IMR-90 (cell line): ENCODE data around the gene DNASE1L1. TPM values are rescaled to one million over a fixed set of nuclear protein-coding genes. Genes with fewer than 3 reads are reported as not detected.

Experiments used
- ATAC-seq: fragments of 200-7000 bp; cut with Tn5 transposase; 2 replicates; pipeline ENCODE4 v1.9.1; 2020; ENCODE audit warnings: low read depth, mild to moderate bottlenecking, moderate library complexity
- BruUV-seq: library from RNA; stranded (reverse); fragments of 400-500 nt; replicated peaks from 2 replicates; lab custom pipeline; 2021; lab: Mats Ljungman, UMichigan
- CTCF ChIA-PET: fragments of 300-600 bp; formaldehyde crosslinking; extraction: SDS; loops from one replicate; lab custom pipeline; 2021; ENCODE audit warnings: antibody characterized with exemption; lab: Yijun Ruan, JAX
- POLR2A ChIA-PET: fragments of 300-600 bp; sonication (Branson Sonifier 250); formaldehyde crosslinking; loops from one replicate; lab custom pipeline; 2022; ENCODE audit warnings: antibody characterized with exemption; ENCODE audit not compliant: unreplicated experiment; lab: Charles Lee
- DNase-seq: peaks from one replicate; pipeline ENCODE4 v3.0.0; 2013
- H2AFZ ChIP-seq: replicated peaks from 2 replicates; pipeline ENCODE3; 2013; ENCODE audit warnings: low read length, mild to moderate bottlenecking; ENCODE audit not compliant: poor library complexity
- H2AK5ac ChIP-seq: 2 replicates; pipeline ENCODE4 v1.6.1; 2013; ENCODE audit warnings: low read depth, low read length, inconsistent platforms
- H2AK9ac ChIP-seq: replicated peaks from 2 replicates; pipeline ENCODE3; 2013; ENCODE audit warnings: mild to moderate bottlenecking, low read depth, low read length, moderate library complexity; ENCODE audit not compliant: poor library complexity
- H2BK120ac ChIP-seq: 2 replicates; pipeline ENCODE4 v1.6.1; 2013; ENCODE audit warnings: low read depth, low read length, inconsistent platforms
- H2BK15ac ChIP-seq: 3 replicates; pipeline ENCODE4 v1.6.1; 2013; ENCODE audit warnings: low read depth, low read length, inconsistent platforms
- H2BK20ac ChIP-seq: 2 replicates; pipeline ENCODE4 v1.6.1; 2013; ENCODE audit warnings: low read depth, mild to moderate bottlenecking, inconsistent platforms, low read length, moderate library complexity
- H2BK5ac ChIP-seq: 2 replicates; pipeline ENCODE4 v1.6.1; 2013; ENCODE audit warnings: mild to moderate bottlenecking, low read depth, low read length, inconsistent platforms; ENCODE audit not compliant: poor library complexity, severe bottlenecking
- H3K14ac ChIP-seq: replicated peaks from 2 replicates; pipeline ENCODE4 v1.6.1; 2013; ENCODE audit warnings: low read depth, low read length, inconsistent platforms
- H3K18ac ChIP-seq: 2 replicates; pipeline ENCODE4 v1.6.1; 2013; ENCODE audit warnings: low read depth, low read length, control low read depth
- H3K23ac ChIP-seq: 2 replicates; pipeline ENCODE4 v1.6.1; 2013; ENCODE audit warnings: low read depth, low read length, inconsistent platforms
- H3K27ac ChIP-seq: 2 replicates; pipeline ENCODE4 v1.5.1; 2013; ENCODE audit warnings: mild to moderate bottlenecking, control low read depth, low read length; ENCODE audit not compliant: insufficient read depth
- H3K27me3 ChIP-seq: 2 replicates; pipeline ENCODE4 v1.6.1; 2013; ENCODE audit warnings: low read length; ENCODE audit not compliant: control insufficient read depth, insufficient read depth
- H3K36me3 ChIP-seq: 2 replicates; pipeline ENCODE4 v1.6.1; 2013; ENCODE audit warnings: low read length, mixed read lengths; ENCODE audit not compliant: control insufficient read depth, insufficient read depth
- H3K4ac ChIP-seq: 2 replicates; pipeline ENCODE4 v1.6.1; 2013; ENCODE audit warnings: low read depth, low read length, inconsistent platforms
- H3K4me1 ChIP-seq: 2 replicates; pipeline ENCODE4 v1.6.1; 2013; ENCODE audit warnings: low read length, mixed read lengths; ENCODE audit not compliant: control insufficient read depth, insufficient read depth
- H3K4me2 ChIP-seq: 2 replicates; pipeline ENCODE4 v1.6.1; 2013; ENCODE audit warnings: low read depth, mild to moderate bottlenecking, control low read depth, low read length, moderate library complexity
- H3K4me3 ChIP-seq: 2 replicates; pipeline ENCODE4 v1.5.1; 2013; ENCODE audit warnings: low read depth, mild to moderate bottlenecking, control low read depth, low read length, moderate library complexity; ENCODE audit not compliant: insufficient read depth
- H3K56ac ChIP-seq: 2 replicates; pipeline ENCODE4 v1.6.1; 2013; ENCODE audit warnings: low read length, inconsistent platforms; ENCODE audit not compliant: insufficient read depth; ENCODE audit errors: extremely low read depth
- H3K79me1 ChIP-seq, 2 experiments: 2 replicates each; pipeline ENCODE4 v1.6.1; 2013; ENCODE audit warnings: low read length in 2 of 2, inconsistent platforms in 1 of 2, low read depth in 1 of 2
- H3K9ac ChIP-seq: 2 replicates; pipeline ENCODE4 v1.6.1; 2013; ENCODE audit warnings: low read depth, low read length, control low read depth
- H3K9me1 ChIP-seq: 2 replicates; pipeline ENCODE4 v1.6.1; 2013; ENCODE audit warnings: low read length, inconsistent platforms; ENCODE audit not compliant: insufficient read depth
- H3K9me3 ChIP-seq: 2 replicates; pipeline ENCODE4 v1.6.1; 2013; ENCODE audit warnings: low read length; ENCODE audit not compliant: control insufficient read depth, insufficient read depth
- H4K20me1 ChIP-seq: 2 replicates; pipeline ENCODE4 v1.6.1; 2013; ENCODE audit warnings: low read length, inconsistent platforms; ENCODE audit not compliant: insufficient read depth
- H4K5ac ChIP-seq: 2 replicates; pipeline ENCODE4 v1.6.1; 2013; ENCODE audit warnings: mild to moderate bottlenecking, low read depth, low read length, control low read depth
- H4K8ac ChIP-seq, 2 experiments: 2 replicates each; pipeline ENCODE4 v1.6.1; 2013; ENCODE audit warnings: low read depth in 2 of 2, low read length in 2 of 2, control low read depth in 1 of 2, inconsistent platforms in 1 of 2
- H4K91ac ChIP-seq: 2 replicates; pipeline ENCODE4 v1.6.1; 2013; ENCODE audit warnings: low read depth, low read length, inconsistent platforms; ENCODE audit not compliant: insufficient read depth
- MAZ ChIP-seq: IDR thresholded peaks from 2 replicates; pipeline ENCODE4 v1.6.1; 2012; ENCODE audit warnings: low read depth, mild to moderate bottlenecking, low read length, improper control_type of control experiment, moderate library complexity, borderline replicate concordance
- POLR2A ChIP-seq: IDR thresholded peaks from 2 replicates; pipeline ENCODE4 v1.6.1; 2012; ENCODE audit warnings: mild to moderate bottlenecking, low read depth, low read length
- SMC3 ChIP-seq: fragments of 150-350 bp; IDR thresholded peaks from 2 replicates; pipeline ENCODE4 v1.6.1; 2016; ENCODE audit warnings: low read depth, mild to moderate bottlenecking, antibody characterized with exemption, low read length, moderate library complexity
- WGBS, 2 experiments: methylation state at CpG; one replicate each; pipeline versions ENCODE4 v1.1.5 to v1.1.7; 2013; ENCODE audit warnings: missing lambda C conversion rate in 2 of 2; ENCODE audit not compliant: insufficient read length in 1 of 2; ENCODE audit errors: extremely low coverage in 2 of 2; 5-methylcytosine and 5-hydroxymethylcytosine counted together
- dilution Hi-C: fragments of 300-500 bp; cut with HindIII; formaldehyde crosslinking; loops from one replicate; pipeline ENCODE4 v1.14.3; 2018; ENCODE audit warnings: low sequenced_read_pairs; ENCODE audit not compliant: unreplicated experiment
- in situ Hi-C: fragments of 300-500 bp; cut with MboI; formaldehyde crosslinking; loops from 3 replicates; pipeline ENCODE4 v1.14.3; 2019; ENCODE audit warnings: low sequenced_read_pairs, inconsistent platforms, mixed read lengths
- intact Hi-C: fragments of 100-400 bp; cut with micrococcal nuclease; formaldehyde crosslinking; loops from 2 replicates; pipeline ENCODE4 v1.10.0; 2022
- polyA plus RNA-seq, 3 experiments: library from polyadenylated mRNA; depleted of rRNA; stranded (reverse); fragments of >200 nt; gene quantifications; 2 replicates each; pipeline ENCODE4 v1.2.3, GENCODE V29; 2012; ENCODE audit warnings: low replicate concordance in 1 of 3
- total RNA-seq: library from RNA; depleted of rRNA; stranded (reverse); fragments of >200 nt; gene quantifications from 2 replicates; pipeline ENCODE4 v1.2.3, GENCODE V29; 2012

The DNASE1L1 gene
- total and polyA plus RNA-seq, 2 of the 4 experiments (the other 2 are of a cell fraction): 51.4 to 55.5 TPM

DNA sequence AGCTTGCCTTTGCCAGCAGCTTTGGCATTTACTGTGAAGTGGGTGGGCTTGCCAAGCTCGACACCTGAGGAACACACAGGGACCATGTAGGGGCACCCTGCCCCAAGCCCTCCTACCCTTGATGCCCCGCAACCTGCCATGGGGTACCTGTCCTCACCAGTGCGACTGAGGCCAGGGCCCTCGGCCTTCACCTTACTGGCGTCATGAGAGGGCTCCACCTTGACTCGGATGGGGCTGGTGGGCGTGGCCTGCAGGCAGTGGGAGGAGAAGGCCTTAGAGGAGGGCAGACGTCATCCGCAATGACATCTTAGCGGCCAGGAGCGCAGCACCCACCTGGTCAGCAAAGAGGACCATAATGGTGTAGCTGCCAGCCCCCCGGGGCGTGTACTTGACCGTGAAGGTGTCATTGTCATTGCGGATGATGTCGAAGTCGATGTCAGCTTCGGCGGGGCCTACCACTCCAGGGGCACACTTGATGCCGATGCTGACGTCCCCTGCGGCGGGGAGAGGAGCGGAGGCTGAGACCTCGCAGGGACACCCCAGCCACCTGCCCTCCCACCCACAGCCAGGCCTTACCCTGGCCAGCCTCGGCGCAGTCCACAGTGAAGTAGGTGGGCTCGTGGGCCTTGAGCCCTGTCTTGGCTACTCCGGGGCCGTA is 46.8 kb downstream of the DNASE1L1 start:
- no peak overlapping the region for H2BK15ac ChIP-seq
- no peak overlapping the region for H2AFZ ChIP-seq
- peaks cover 91% of the 10 kb centered on the region for H3K36me3 ChIP-seq
- no peak overlapping the region for H2BK120ac ChIP-seq
- in situ Hi-C loops: no loop called here
- peaks cover 3% of the 10 kb centered on the region; the same call in 1 of the 2 replicates for H3K4me1 ChIP-seq
- no peaks in the 10 kb centered on the region for H3K9me3 ChIP-seq
- peaks cover 99% of the 10 kb centered on the region for H4K20me1 ChIP-seq
- H3K4me3 ChIP-seq: no peak overlapping the region
- ChIA-PET CTCF (no interaction called here), POLR2A (no interaction called here)
- H4K8ac ChIP-seq: no peak overlapping the region
- no peak overlapping the region for H2AK9ac ChIP-seq
- no peak overlapping the region for H3K14ac ChIP-seq
- dilution Hi-C loops: no loop called here
- no peak overlapping the region for H2BK5ac ChIP-seq
- H2BK20ac ChIP-seq: no peak overlapping the region
- DNase-seq (no peak), ATAC-seq (no peak)
- no peak overlapping the region for H3K27ac ChIP-seq
- TF ChIP-seq MAZ: no peak
- no peak for TF ChIP-seq POLR2A
- no peak for TF ChIP-seq SMC3
- peaks cover 7 to 36% of the 10 kb centered on the region in 2 experiments; a peak in 1 of 4 replicates for H3K79me1 ChIP-seq
- no peak overlapping the region for H2AK5ac ChIP-seq
- H3K56ac ChIP-seq: no peak overlapping the region
- H4K5ac ChIP-seq: no peak overlapping the region
- H3K23ac ChIP-seq: no peak overlapping the region
- no peak overlapping the region for H4K91ac ChIP-seq
- no peaks in the 10 kb centered on the region; the same call in 1 of the 2 replicates for H3K9me1 ChIP-seq
- no peaks in the 10 kb centered on the region for H3K27me3 ChIP-seq
- H3K18ac ChIP-seq: no peak overlapping the region
- H3K4me2 ChIP-seq: no peak overlapping the region
- H3K9ac ChIP-seq: no peak overlapping the region
- no TSS peak for BruUV-seq
- H3K4ac ChIP-seq: no peak overlapping the region
- intact Hi-C loops: no loop called here
- 85% methylated on average over 18 of the region's 30 CpGs; no CpG with 5 or more reads in 1 of the 2 experiments for WGBS, 2 experiments
